ENCODE results near the gene UBE2H.

DNA sequence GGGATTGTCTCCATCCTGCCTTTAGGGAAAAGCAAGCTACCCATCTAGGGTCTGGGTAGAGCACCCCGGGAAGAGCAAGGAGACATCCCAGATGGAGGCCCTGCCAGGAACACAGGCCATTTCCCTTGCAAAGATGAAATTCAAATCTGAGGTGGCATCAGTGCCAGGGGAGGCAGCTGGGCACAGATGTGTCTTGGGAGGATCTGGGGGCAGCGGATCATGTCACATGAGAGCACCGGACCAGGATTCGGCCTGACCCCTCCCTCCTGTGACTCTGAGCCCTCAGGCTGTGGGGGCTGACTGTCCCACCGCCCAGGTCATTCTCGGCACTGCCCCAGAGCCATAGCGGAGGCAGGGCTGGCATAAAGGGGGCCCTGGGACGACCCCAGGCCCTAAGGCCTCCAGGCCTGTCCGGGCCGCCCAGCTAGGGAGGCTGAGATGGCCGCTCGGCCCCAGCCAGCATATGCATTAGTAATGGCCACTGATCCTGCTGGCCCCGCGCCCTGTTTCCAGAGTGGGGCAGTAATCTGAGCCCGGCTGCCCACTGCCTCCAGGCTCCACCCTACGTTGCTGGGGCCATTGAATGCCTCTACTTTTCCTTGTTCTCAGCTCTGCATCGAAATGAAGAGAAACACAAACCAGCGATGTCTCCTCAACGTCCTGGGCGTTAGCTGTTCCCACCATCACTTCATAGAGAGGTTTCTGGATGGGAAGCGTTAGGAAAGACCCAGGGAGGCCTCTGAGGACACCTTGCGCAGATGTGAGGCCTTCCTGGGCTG, 148.5 kb downstream of the UBE2H start:
- TF ChIP-seq, protein P1, sequence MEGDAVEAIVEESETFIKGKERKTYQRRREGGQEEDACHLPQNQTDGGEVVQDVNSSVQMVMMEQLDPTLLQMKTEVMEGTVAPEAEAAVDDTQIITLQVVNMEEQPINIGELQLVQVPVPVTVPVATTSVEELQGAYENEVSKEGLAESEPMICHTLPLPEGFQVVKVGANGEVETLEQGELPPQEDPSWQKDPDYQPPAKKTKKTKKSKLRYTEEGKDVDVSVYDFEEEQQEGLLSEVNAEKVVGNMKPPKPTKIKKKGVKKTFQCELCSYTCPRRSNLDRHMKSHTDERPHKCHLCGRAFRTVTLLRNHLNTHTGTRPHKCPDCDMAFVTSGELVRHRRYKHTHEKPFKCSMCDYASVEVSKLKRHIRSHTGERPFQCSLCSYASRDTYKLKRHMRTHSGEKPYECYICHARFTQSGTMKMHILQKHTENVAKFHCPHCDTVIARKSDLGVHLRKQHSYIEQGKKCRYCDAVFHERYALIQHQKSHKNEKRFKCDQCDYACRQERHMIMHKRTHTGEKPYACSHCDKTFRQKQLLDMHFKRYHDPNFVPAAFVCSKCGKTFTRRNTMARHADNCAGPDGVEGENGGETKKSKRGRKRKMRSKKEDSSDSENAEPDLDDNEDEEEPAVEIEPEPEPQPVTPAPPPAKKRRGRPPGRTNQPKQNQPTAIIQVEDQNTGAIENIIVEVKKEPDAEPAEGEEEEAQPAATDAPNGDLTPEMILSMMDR (IDR thresholded peaks at IDR 0.05) = no peak
- TF ChIP-seq POLR2AphosphoS5 (IDR thresholded peaks at IDR 0.05) = no peak
- no peak for TF ChIP-seq POLR2A (IDR thresholded peaks at IDR 0.05)
- TF ChIP-seq EP300 (IDR thresholded peaks at IDR 0.05) = no peak
